GM23248 (cell line): ENCODE measurements around the gene DNAJB12. TPM values are rescaled to one million over a fixed set of nuclear protein-coding genes. Genes with fewer than 3 reads are reported as not detected.
A peak's percentile ranks its signal among the peaks of the same experiment; 100 is the strongest.

Experiments used
- DNase-seq: peaks from one replicate; pipeline ENCODE4 v3.0.0-alpha.2; 2015
- H2AFZ ChIP-seq: fragments of 200-600 bp; sonication (generic); 2 replicates; pipeline ENCODE4 v1.6.1; 2016; ENCODE audit warnings: antibody characterized with exemption
- H3F3A ChIP-seq: fragments of 200-600 bp; sonication (generic); 2 replicates; pipeline ENCODE4 v1.6.1; 2016; ENCODE audit warnings: mild to moderate bottlenecking, antibody characterized with exemption, mixed run types; ENCODE audit not compliant: insufficient read depth
- H3K27ac ChIP-seq: fragments of 200-600 bp; sonication (generic); 2 replicates; pipeline ENCODE4 v1.5.1; 2016; ENCODE audit warnings: mild to moderate bottlenecking
- H3K27me3 ChIP-seq: fragments of 200-600 bp; sonication (generic); replicated peaks from 2 replicates; pipeline ENCODE4 v1.6.1; 2016; ENCODE audit warnings: mild to moderate bottlenecking; ENCODE audit not compliant: insufficient read depth
- H3K36me3 ChIP-seq: fragments of 200-600 bp; sonication (generic); 2 replicates; pipeline ENCODE4 v1.6.1; 2016; ENCODE audit warnings: low read depth, mild to moderate bottlenecking
- H3K4me1 ChIP-seq: fragments of 200-600 bp; sonication (generic); 2 replicates; pipeline ENCODE4 v1.6.1; 2016; ENCODE audit warnings: mild to moderate bottlenecking; ENCODE audit not compliant: insufficient read depth
- H3K4me2 ChIP-seq: fragments of 200-600 bp; sonication (generic); one replicate; pipeline ENCODE4 v1.6.1; 2016; ENCODE audit warnings: mild to moderate bottlenecking; ENCODE audit not compliant: unreplicated experiment
- H3K4me3 ChIP-seq: fragments of 200-600 bp; sonication (generic); 2 replicates; pipeline ENCODE4 v1.5.1; 2016; ENCODE audit warnings: mild to moderate bottlenecking
- H3K79me2 ChIP-seq: fragments of 200-600 bp; sonication (generic); 2 replicates; pipeline ENCODE4 v1.6.1; 2016; ENCODE audit warnings: mild to moderate bottlenecking; ENCODE audit not compliant: insufficient read depth
- H3K9ac ChIP-seq: fragments of 200-600 bp; sonication (generic); 2 replicates; pipeline ENCODE4 v1.6.1; 2016; ENCODE audit warnings: mild to moderate bottlenecking
- H3K9me2 ChIP-seq: fragments of 200-600 bp; sonication (generic); 2 replicates; pipeline ENCODE4 v1.6.1; 2016; ENCODE audit warnings: mixed run types, mild to moderate bottlenecking, moderate library complexity; ENCODE audit not compliant: insufficient read depth
- H3K9me3 ChIP-seq: fragments of 200-600 bp; sonication (generic); one replicate; pipeline ENCODE4 v1.6.1; 2017; ENCODE audit warnings: low read depth
- H4K20me1 ChIP-seq: fragments of 200-600 bp; sonication (generic); 2 replicates; pipeline ENCODE4 v1.6.0; 2016; ENCODE audit not compliant: insufficient read depth
- EZH2 ChIP-seq: fragments of 200-600 bp; sonication (generic); IDR thresholded peaks from 2 replicates; pipeline ENCODE4 v1.6.1; 2018; ENCODE audit warnings: antibody characterized with exemption, mild to moderate bottlenecking; ENCODE audit not compliant: insufficient read depth, poor library complexity, severe bottlenecking
- EZH2phosphoT487 ChIP-seq: fragments of 200-600 bp; sonication (generic); IDR thresholded peaks from 2 replicates; pipeline ENCODE4 v1.6.1; 2018; ENCODE audit warnings: antibody characterized with exemption, moderate library complexity, mild to moderate bottlenecking, low read depth; ENCODE audit not compliant: insufficient read depth
- WGBS, 2 experiments: methylation state at CpG; one replicate each; pipeline ENCODE4 v1.1.6; 2015 to 2017; ENCODE audit warnings: low lambda C conversion rate in 2 of 2, low coverage in 1 of 2; ENCODE audit errors: missing lambda C conversion rate in 2 of 2; 5-methylcytosine and 5-hydroxymethylcytosine counted together
- in situ Hi-C: fragments of 300-500 bp; cut with MboI; formaldehyde crosslinking; loops from 2 replicates; pipeline ENCODE4 v1.15.0; 2020
- polyA plus RNA-seq: library from polyadenylated mRNA; unstranded; fragments of >200 nt; fragmentation: Nextera tagmentation; extraction: Ambion mirVana; gene quantifications from 2 replicates; pipeline ENCODE4 v1.2.1, GENCODE V29; 2016
- total RNA-seq: library from RNA; depleted of rRNA; stranded (reverse); fragments of >200 nt; shearing (Covaris generic); gene quantifications from 2 replicates; pipeline ENCODE4 v1.2.3, GENCODE V29; 2014

DNAJB12 gene
- total and polyA plus RNA-seq, 2 experiments from 2014 or later, result 28.4 to 32.0 TPM

GRCh38 chr10:72332423-72333111 lies 22.2 kb downstream of the DNAJB12 start:
- Histone ChIP-seq H3K27me3 (no peaks in the 10 kb centered on the region), H3K36me3 (peaks cover 12% of the 10 kb centered on the region; the same call in 1 of the 2 replicates), H3K27ac (no peak overlapping the region), H3K9ac (no peak overlapping the region), H2AFZ (no peak overlapping the region), H3K4me2 (peak overlapping the region; percentile 36), H3K9me2 (no peaks in the 10 kb centered on the region), H4K20me1 (no peaks in the 10 kb centered on the region), H3K4me3 (no peak overlapping the region), H3K4me1 (peaks cover 12% of the 10 kb centered on the region; the same call in 1 of the 2 replicates), H3F3A (0 out of 2 replicates have a peak, but pooled peaks cover 4% of the 10 kb centered on the region), H3K79me2 (no peaks in the 10 kb centered on the region), H3K9me3 (no peaks in the 10 kb centered on the region)
- TF ChIP-seq EZH2phosphoT487, result no peak
- in situ Hi-C loops, result no loop called here
- DNase-seq, result no peak
- WGBS, 2 experiments, result 59 to 71% methylated on average over 8 to 12 of the region's 12 CpGs

DNA sequence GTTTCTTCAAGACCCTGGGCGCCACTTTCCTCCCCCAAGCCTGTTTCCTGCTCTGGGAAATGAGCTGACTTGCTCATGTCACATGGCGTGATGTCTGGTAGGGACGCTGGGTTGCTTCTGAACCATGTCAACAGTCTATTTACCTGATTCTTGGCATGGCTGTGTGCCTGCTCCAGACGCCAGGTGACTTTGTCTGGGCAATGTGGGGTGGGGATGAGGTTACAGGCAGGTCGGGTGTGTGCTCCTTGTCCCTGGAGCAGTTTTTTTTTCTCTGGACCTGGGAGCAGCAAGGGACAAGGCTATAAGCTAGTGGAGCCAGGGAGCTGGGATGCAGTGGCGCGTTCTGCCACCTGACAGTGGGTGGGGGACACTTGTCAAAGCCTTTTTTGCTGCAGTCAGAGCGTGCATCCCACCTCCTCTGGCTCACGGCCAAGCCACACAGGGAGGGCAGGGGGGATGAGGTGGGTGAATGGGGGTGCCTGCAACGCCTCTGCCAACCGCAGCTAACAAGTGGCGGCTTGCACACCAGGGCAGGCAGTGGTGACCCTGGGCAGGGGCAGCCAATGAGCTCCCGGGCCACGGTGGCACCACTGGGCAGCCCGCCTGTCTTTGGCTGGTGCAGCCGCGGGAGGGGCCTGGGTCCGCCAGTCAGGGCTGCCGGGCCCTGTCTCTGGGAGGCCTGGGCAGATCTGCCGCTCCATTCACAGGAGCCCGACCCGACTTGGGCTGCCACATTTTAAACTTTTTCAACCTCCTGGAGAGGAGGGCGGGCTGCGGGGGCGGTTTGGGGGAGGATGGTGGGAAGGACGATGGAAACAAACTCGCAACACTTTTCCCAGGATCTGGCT lies 22.9 kb downstream of the DNAJB12 start:
- no peaks in the 10 kb centered on the region for H4K20me1 ChIP-seq
- 0 out of 2 replicates have a peak, but pooled peaks cover 4% of the 10 kb centered on the region for H3F3A ChIP-seq
- DNase-seq, result peak; percentile 60
- H3K9me2 ChIP-seq, result no peaks in the 10 kb centered on the region
- no peaks in the 10 kb centered on the region for H3K9me3 ChIP-seq
- no peak overlapping the region for H3K9ac ChIP-seq
- no peaks in the 10 kb centered on the region for H3K27me3 ChIP-seq
- no peak overlapping the region for H3K27ac ChIP-seq
- H3K4me2 ChIP-seq, result peak overlapping the region; percentile 36
- peaks cover 12% of the 10 kb centered on the region; the same call in 1 of the 2 replicates for H3K4me1 ChIP-seq
- TF ChIP-seq EZH2phosphoT487 (no peak), EZH2 (no peak)
- H3K79me2 ChIP-seq, result no peaks in the 10 kb centered on the region
- no peak overlapping the region for H2AFZ ChIP-seq
- in situ Hi-C loops, result no loop called here
- H3K4me3 ChIP-seq, result no peak overlapping the region
- WGBS, 2 experiments, result 15 to 18% methylated on average over 23 to 27 of the region's 27 CpGs
- H3K36me3 ChIP-seq, result peaks cover 12% of the 10 kb centered on the region; the same call in 1 of the 2 replicates

DNA sequence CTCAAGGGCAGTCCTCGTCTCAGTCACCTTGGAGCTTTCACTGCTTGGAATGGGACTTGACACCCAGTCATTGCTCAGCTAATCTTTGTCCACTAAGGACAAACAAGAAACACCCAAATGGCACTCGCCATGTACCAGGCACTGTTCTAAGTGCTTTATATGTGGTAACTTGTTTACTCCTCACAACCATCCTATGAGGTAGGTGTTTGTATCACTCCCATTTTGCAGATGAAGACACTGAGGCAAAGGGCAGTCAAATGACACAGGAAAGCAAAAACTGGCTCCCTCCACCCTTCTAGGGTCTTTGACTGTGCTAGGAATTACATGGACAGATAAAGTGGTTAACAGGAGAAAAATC lies 24.7 kb downstream of the DNAJB12 start:
- Histone ChIP-seq H3K9me3 (no peaks in the 10 kb centered on the region), H3K4me1 (peaks cover 12% of the 10 kb centered on the region; the same call in 1 of the 2 replicates), H4K20me1 (no peaks in the 10 kb centered on the region), H3K27ac (no peak overlapping the region), H3K9ac (no peak overlapping the region), H3K79me2 (no peaks in the 10 kb centered on the region), H3K27me3 (no peaks in the 10 kb centered on the region), H3K36me3 (peaks cover 5% of the 10 kb centered on the region; the same call in 1 of the 2 replicates), H2AFZ (no peak overlapping the region), H3K4me2 (no peak overlapping the region), H3F3A (0 out of 2 replicates have a peak, but pooled peaks cover 4% of the 10 kb centered on the region), H3K9me2 (no peaks in the 10 kb centered on the region), H3K4me3 (no peak overlapping the region)
- no peak for DNase-seq
- no peak for TF ChIP-seq EZH2phosphoT487
- TF ChIP-seq EZH2, result no peak
- in situ Hi-C loops, result no loop called here
- 80 to 82% methylated on average over 2 of the region's 2 CpGs for WGBS, 2 experiments

DNA sequence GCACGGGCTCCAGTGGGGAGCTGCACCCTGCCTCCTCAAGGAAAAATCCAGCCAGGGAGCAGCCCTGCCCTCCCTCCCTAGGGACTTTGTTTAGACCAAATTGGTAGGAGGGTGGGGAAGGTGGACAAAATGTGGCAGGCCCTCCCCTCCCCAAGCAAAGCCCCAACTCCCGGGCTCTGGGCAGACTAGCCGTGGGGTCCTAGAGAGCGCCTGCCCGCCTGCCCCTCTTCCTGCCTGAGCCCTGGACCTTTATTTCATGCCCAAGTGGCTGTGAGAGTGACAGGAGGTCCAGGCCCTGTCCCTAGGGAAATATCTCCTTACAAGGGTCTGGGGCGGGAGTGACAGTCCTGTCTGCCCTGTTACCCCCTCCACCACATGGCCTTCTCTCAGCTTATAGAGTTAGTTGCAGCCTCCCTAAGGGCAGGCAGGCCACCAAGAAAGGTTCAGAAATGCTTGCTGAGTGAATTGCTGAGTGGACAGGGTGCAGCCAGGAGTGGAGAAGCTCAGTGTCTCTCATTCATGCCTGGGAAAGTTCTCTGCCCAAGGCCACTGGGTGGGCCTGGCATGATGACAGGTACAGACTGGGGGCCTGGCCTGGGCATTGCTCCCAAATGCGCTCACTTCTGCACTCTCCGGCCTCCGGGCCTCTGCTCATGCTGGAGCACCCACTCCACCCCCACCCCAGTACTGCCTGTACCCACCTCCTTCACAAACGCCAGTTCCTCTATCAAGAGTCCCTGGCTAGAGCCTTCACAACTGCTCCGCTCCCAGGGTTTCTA lies 25.2 kb downstream of the DNAJB12 start:
- no peaks in the 10 kb centered on the region for H3K27me3 ChIP-seq
- no peak overlapping the region for H3K4me3 ChIP-seq
- H3F3A ChIP-seq, result 0 out of 2 replicates have a peak, but pooled peaks cover 4% of the 10 kb centered on the region
- no peak for DNase-seq
- H3K9me3 ChIP-seq, result no peaks in the 10 kb centered on the region
- 88% methylated on average over 11 of the region's 11 CpGs for WGBS, 2 experiments
- peaks cover 4% of the 10 kb centered on the region; the same call in 1 of the 2 replicates for H3K36me3 ChIP-seq
- H4K20me1 ChIP-seq, result no peaks in the 10 kb centered on the region
- in situ Hi-C loops, result loop anchor here (5.0 kb wide), 1 partner anchor 77 kb away; no protein-coding TSS in a partner anchor
- no peak overlapping the region for H3K27ac ChIP-seq
- H3K4me1 ChIP-seq, result peaks cover 12% of the 10 kb centered on the region; the same call in 1 of the 2 replicates
- no peak overlapping the region for H3K4me2 ChIP-seq
- no peaks in the 10 kb centered on the region for H3K9me2 ChIP-seq
- H2AFZ ChIP-seq, result no peak overlapping the region
- H3K79me2 ChIP-seq, result no peaks in the 10 kb centered on the region
- TF ChIP-seq EZH2phosphoT487, result no peak
- no peak overlapping the region for H3K9ac ChIP-seq
